Loucy (cell line): ENCODE data around the gene MADD.

Experiments
- H2AFZ ChIP-seq: fragments of 200-600 bp; sonication (generic); 2 replicates; pipeline ENCODE4 v1.6.0; 2016; ENCODE audit warnings: antibody characterized with exemption, mild to moderate bottlenecking, low read length, moderate library complexity
- H3F3A ChIP-seq: fragments of 200-600 bp; 2 replicates; pipeline ENCODE4 v1.6.0; 2016; ENCODE audit warnings: antibody characterized with exemption, low read depth, mild to moderate bottlenecking
- H3K27me3 ChIP-seq: fragments of 200-600 bp; sonication (generic); 2 replicates; pipeline ENCODE4 v1.6.1; 2014; ENCODE audit warnings: low read length, mild to moderate bottlenecking; ENCODE audit not compliant: insufficient read depth, poor library complexity, severe bottlenecking
- H3K36me3 ChIP-seq: fragments of 200-600 bp; sonication (generic); 2 replicates; pipeline ENCODE4 v1.6.1; 2016; ENCODE audit warnings: low read length; ENCODE audit not compliant: insufficient read depth
- H3K4me1 ChIP-seq: fragments of 200-600 bp; sonication (generic); 2 replicates; pipeline ENCODE4 v1.5.1; 2014; ENCODE audit warnings: low read length, mild to moderate bottlenecking; ENCODE audit not compliant: insufficient read depth, poor library complexity, severe bottlenecking
- H3K4me2 ChIP-seq: fragments of 200-600 bp; sonication (generic); 2 replicates; pipeline ENCODE4 v1.6.0; 2014; ENCODE audit warnings: antibody characterized with exemption, low read length, low read depth, mild to moderate bottlenecking; ENCODE audit not compliant: poor library complexity, severe bottlenecking
- H3K4me3 ChIP-seq: fragments of 200-600 bp; sonication (generic); 2 replicates; pipeline ENCODE4 v1.5.1; 2014; ENCODE audit warnings: low read length, mild to moderate bottlenecking, mixed read lengths; ENCODE audit not compliant: poor library complexity, severe bottlenecking
- H3K79me2 ChIP-seq: fragments of 200-600 bp; sonication (generic); 2 replicates; pipeline ENCODE4 v1.6.1; 2014; ENCODE audit warnings: low read length; ENCODE audit not compliant: insufficient read depth
- H3K9ac ChIP-seq: fragments of 200-600 bp; sonication (generic); 2 replicates; pipeline ENCODE4 v1.6.0; 2014; ENCODE audit warnings: mild to moderate bottlenecking, low read depth, low read length, moderate library complexity; ENCODE audit not compliant: poor library complexity, severe bottlenecking
- H3K9me2 ChIP-seq: fragments of 200-600 bp; sonication (generic); replicated peaks from 2 replicates; pipeline ENCODE4 v1.6.1; 2016; ENCODE audit warnings: low read depth, low read length, mixed read lengths
- H3K9me3 ChIP-seq: fragments of 200-600 bp; sonication (generic); 2 replicates; pipeline ENCODE4 v1.6.1; 2014; ENCODE audit warnings: mild to moderate bottlenecking, antibody characterized with exemption, low read length, low read depth; ENCODE audit not compliant: insufficient read depth
- H4K20me1 ChIP-seq: fragments of 200-600 bp; sonication (generic); 2 replicates; pipeline ENCODE4 v1.6.0; 2014; ENCODE audit warnings: antibody characterized with exemption, low read length, mild to moderate bottlenecking; ENCODE audit not compliant: insufficient read depth, poor library complexity, severe bottlenecking
- CTCF ChIP-seq: fragments of 200-600 bp; sonication (generic); conservative IDR thresholded peaks from 2 replicates; pipeline ENCODE4 v1.5.1; 2014; ENCODE audit warnings: mild to moderate bottlenecking, antibody characterized with exemption, low read length
- EZH2phosphoT487 ChIP-seq: fragments of 200-600 bp; IDR thresholded peaks from 2 replicates; pipeline ENCODE4 v1.6.1; 2018; ENCODE audit warnings: antibody characterized with exemption, mild to moderate bottlenecking, moderate library complexity, borderline replicate concordance

The MADD gene

DNA sequence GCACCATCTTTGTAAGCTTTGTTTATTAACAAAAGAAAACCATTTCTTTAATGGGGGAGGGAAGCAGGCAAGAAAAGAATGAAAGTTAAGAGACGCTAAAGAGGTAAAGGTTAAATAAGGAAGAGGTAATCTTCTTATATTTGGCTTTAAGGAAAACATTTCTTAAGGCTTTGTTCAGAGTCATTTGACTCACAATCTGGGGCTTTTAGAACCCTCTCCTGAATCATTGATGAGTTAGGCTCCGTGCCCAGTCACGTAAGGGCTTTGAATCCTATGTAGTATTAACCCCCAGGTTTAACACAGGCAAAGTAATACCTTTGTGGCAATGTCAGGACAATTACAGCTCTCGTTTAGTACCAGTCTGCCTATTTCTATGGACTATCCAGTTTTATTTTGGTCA is 26.1 kb downstream of the MADD start:
- H3K9ac ChIP-seq, result no peak overlapping the region
- no peak overlapping the region for H3K4me3 ChIP-seq
- no peaks in the 10 kb centered on the region for H3K9me3 ChIP-seq
- no peak overlapping the region for H3K4me2 ChIP-seq
- no peaks in the 10 kb centered on the region for H3F3A ChIP-seq
- TF ChIP-seq CTCF (no peak), EZH2phosphoT487 (no peak)
- H3K27me3 ChIP-seq, result no peaks in the 10 kb centered on the region
- H3K9me2 ChIP-seq, result no peaks in the 10 kb centered on the region
- no peaks in the 10 kb centered on the region for H3K4me1 ChIP-seq
- H2AFZ ChIP-seq, result no peak overlapping the region
- peaks cover 6% of the 10 kb centered on the region; the same call in 1 of the 2 replicates for H3K79me2 ChIP-seq
- peaks cover 3% of the 10 kb centered on the region for H4K20me1 ChIP-seq
- peaks cover 82% of the 10 kb centered on the region; the same call in 1 of the 2 replicates for H3K36me3 ChIP-seq

GRCh38 chr11:47299078-47299477 is 29.1 kb downstream of the MADD start:
- H3K36me3 ChIP-seq, result peaks cover 83% of the 10 kb centered on the region; the same call in 1 of the 2 replicates
- no peak overlapping the region for H2AFZ ChIP-seq

DNA sequence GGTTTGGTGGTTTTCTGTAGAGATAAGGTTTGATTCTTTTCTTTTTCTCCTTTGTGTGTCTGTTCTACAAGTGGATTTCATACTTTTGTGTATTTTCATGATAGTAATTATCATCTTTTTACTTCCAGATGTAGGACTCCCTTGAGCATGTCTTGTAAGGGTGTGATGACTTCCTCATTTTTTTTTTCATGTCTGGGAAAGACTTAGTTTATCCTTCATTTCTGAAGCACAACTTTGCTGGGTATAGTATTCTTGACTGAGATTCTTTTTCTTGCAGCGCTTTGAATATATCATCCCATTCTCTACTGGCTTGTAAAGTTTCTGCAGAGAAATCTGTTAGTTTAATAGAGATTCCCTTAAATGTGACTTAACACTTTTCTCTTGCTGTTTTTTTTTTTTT is 32.9 kb downstream of the MADD start:
- Histone ChIP-seq H3K79me2 (peaks cover 14% of the 10 kb centered on the region; the same call in 1 of the 2 replicates), H3K9ac (no peak overlapping the region), H3F3A (no peaks in the 10 kb centered on the region), H3K9me2 (no peaks in the 10 kb centered on the region), H4K20me1 (peaks cover 3% of the 10 kb centered on the region), H3K27me3 (no peaks in the 10 kb centered on the region), H3K9me3 (peaks cover 6% of the 10 kb centered on the region; the same call in 1 of the 2 replicates), H3K36me3 (peaks cover 92% of the 10 kb centered on the region; the same call in 1 of the 2 replicates), H2AFZ (no peak overlapping the region), H3K4me1 (no peaks in the 10 kb centered on the region), H3K4me3 (no peak overlapping the region), H3K4me2 (no peak overlapping the region)
- TF ChIP-seq EZH2phosphoT487, result no peak
- TF ChIP-seq CTCF, result no peak

More at GRCh38 chr11:47299078-47299477, 29.1 kb downstream of the MADD start:
- no peak overlapping the region for H3K4me2 ChIP-seq
- H3K4me1 ChIP-seq, result no peaks in the 10 kb centered on the region
- H3F3A ChIP-seq, result no peaks in the 10 kb centered on the region
- TF ChIP-seq CTCF (no peak), EZH2phosphoT487 (no peak)
- peaks cover 10% of the 10 kb centered on the region; the same call in 1 of the 2 replicates for H3K79me2 ChIP-seq
- H3K27me3 ChIP-seq, result no peaks in the 10 kb centered on the region
- H4K20me1 ChIP-seq, result peaks cover 3% of the 10 kb centered on the region
- peaks cover 6% of the 10 kb centered on the region; the same call in 1 of the 2 replicates for H3K9me3 ChIP-seq
- H3K4me3 ChIP-seq, result no peak overlapping the region
- H3K9me2 ChIP-seq, result no peaks in the 10 kb centered on the region
- H3K9ac ChIP-seq, result no peak overlapping the region
